ENCODE measurements around the gene DBN1. TPM values are rescaled to one million over a fixed set of nuclear protein-coding genes. Genes with fewer than 3 reads are reported as not detected.

Gene DBN1
- total and polyA plus RNA-seq, 2 donors (not counting 1 experiment from before 2014, with no cell fraction given): 96.4 to 138 TPM

DNA sequence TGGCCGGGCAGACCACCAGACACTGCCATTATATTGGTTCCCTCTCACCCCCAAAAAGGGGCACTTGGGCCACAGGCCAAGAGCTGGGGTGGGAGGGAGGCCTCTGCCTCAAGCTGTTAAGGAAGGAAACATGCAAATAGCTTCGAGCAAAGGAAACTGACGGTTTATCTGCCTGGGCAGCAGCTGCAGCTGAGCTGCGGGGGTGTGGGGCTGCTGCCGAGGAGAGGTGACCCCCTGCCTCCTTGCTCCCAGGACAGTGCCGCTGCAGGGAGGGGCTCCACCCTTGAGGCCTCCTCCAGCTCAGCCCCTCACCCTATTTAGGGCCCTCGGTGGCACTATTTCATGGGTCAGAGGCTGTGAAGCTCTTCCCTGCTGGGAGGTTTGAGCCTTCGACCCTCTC lies 35.4 kb upstream of the DBN1 start:
- DNase-seq (ENCODE audit: low read depth in 2 of 2): no peak
- H3K4me3 ChIP-seq (replicated peaks in 1 of 4; ENCODE audit: control extremely low read depth in 1 of 4, insufficient read depth in 1 of 4, low read depth in 3 of 4, low read length in 4 of 4): no peak overlapping the region
- no peak overlapping the region for H2AFZ ChIP-seq (ENCODE audit: low read length)
- no peaks in the 10 kb centered on the region for H3K9me3 ChIP-seq (ENCODE audit: control insufficient read depth, insufficient read depth, low read depth, low read length)
- H3K4me1 ChIP-seq (ENCODE audit: control insufficient read depth, extremely low read depth, insufficient read depth, low read length): no peaks in the 10 kb centered on the region
- TF ChIP-seq, protein P1, sequence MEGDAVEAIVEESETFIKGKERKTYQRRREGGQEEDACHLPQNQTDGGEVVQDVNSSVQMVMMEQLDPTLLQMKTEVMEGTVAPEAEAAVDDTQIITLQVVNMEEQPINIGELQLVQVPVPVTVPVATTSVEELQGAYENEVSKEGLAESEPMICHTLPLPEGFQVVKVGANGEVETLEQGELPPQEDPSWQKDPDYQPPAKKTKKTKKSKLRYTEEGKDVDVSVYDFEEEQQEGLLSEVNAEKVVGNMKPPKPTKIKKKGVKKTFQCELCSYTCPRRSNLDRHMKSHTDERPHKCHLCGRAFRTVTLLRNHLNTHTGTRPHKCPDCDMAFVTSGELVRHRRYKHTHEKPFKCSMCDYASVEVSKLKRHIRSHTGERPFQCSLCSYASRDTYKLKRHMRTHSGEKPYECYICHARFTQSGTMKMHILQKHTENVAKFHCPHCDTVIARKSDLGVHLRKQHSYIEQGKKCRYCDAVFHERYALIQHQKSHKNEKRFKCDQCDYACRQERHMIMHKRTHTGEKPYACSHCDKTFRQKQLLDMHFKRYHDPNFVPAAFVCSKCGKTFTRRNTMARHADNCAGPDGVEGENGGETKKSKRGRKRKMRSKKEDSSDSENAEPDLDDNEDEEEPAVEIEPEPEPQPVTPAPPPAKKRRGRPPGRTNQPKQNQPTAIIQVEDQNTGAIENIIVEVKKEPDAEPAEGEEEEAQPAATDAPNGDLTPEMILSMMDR (conservative IDR thresholded peaks at IDR 0.05 in 1 of 2, IDR thresholded peaks at IDR 0.05 in 1 of 2; ENCODE audit: low read depth in 1 of 2, low read length in 2 of 2): no peak
- no peak for TF ChIP-seq EZH2 (IDR thresholded peaks at IDR 0.05; ENCODE audit: low read length, missing control alignments)
- H3K9ac ChIP-seq (ENCODE audit: insufficient read depth, low read length): no peak overlapping the region
- H4K20me1 ChIP-seq (ENCODE audit: control insufficient read depth, extremely low read depth, insufficient read depth, low read length): no peaks in the 10 kb centered on the region
- no peaks in the 10 kb centered on the region for H3K79me2 ChIP-seq (ENCODE audit: control insufficient read depth, insufficient read depth, low read length)
- H3K27me3 ChIP-seq (ENCODE audit: control insufficient read depth, insufficient read depth, low read length): no peaks in the 10 kb centered on the region
- H3K36me3 ChIP-seq (ENCODE audit: control insufficient read depth, insufficient read depth, low read length): peaks cover 30% of the 10 kb centered on the region
- no peak overlapping the region for H3K27ac ChIP-seq (ENCODE audit: insufficient read depth, low read length)
- H3K4me2 ChIP-seq (ENCODE audit: extremely low read depth, insufficient read depth, low read length): no peak overlapping the region

DNA sequence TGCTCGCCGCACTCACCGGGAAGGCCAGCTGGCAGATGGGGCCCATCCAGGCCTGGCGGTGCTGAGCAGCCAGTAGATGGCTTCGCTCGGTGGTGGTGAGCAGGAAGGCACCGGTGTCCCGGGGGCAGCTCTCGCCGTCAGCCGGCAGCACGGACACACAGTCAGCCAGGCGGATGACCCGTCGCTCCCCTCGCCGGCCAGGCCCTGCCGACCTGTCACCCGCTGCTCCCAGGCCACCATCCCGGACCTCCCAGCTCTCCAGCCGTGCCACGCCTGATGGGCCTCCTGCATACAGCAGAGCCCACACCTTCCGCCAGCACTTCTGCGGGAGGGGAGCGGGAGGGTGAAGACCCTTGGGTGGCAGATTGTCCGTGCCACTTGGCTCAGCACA lies 34.8 kb upstream of the DBN1 start:
- H3K4me2 ChIP-seq (ENCODE audit: extremely low read depth, insufficient read depth, low read length): no peak overlapping the region
- no peaks in the 10 kb centered on the region for H3K79me2 ChIP-seq (ENCODE audit: control insufficient read depth, insufficient read depth, low read length)
- no peak overlapping the region for H3K4me3 ChIP-seq (replicated peaks in 1 of 4; ENCODE audit: control extremely low read depth in 1 of 4, insufficient read depth in 1 of 4, low read depth in 3 of 4, low read length in 4 of 4)

DNA sequence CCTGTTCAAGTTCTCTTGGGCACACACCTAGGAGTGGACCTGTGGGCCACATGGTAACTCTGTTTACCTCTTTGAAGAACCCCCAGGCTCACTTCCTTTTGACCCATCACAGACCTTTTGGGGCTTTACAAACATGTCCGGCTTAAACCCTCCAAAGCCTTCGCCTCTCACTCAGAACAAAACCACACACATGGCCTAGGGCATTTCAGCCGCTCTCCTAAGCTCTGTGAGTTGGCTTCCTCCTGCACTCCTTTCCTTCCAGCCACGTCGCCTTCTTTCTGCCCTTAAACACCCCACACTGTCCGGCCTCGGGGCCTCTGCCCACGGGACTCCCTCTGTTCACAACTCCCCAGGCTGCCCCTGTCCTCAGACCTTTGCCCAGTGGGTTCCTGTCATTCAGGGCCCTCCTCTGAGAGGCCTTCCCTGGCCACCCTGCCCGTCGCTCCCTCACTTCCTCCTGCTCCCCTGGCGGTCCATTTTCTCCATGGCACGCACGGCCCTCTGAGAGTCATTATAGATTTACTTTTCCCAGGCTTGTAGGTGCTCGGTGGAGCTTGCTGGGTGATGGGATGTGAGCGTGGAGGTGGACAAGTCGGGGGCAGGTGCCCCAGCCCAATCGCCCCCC lies 34.3 kb upstream of the DBN1 start:
- H3K4me2 ChIP-seq (ENCODE audit: extremely low read depth, insufficient read depth, low read length): no peak overlapping the region
- H3K9me3 ChIP-seq (ENCODE audit: control insufficient read depth, insufficient read depth, low read depth, low read length): no peaks in the 10 kb centered on the region
- no peak for TF ChIP-seq EZH2 (IDR thresholded peaks at IDR 0.05; ENCODE audit: low read length, missing control alignments)
- TF ChIP-seq, protein P1 (conservative IDR thresholded peaks at IDR 0.05 in 1 of 2, IDR thresholded peaks at IDR 0.05 in 1 of 2; ENCODE audit: low read depth in 1 of 2, low read length in 2 of 2): no peak
- H3K4me1 ChIP-seq (ENCODE audit: control insufficient read depth, extremely low read depth, insufficient read depth, low read length): no peaks in the 10 kb centered on the region
- no peaks in the 10 kb centered on the region for H4K20me1 ChIP-seq (ENCODE audit: control insufficient read depth, extremely low read depth, insufficient read depth, low read length)
- H3K4me3 ChIP-seq (replicated peaks in 1 of 4; ENCODE audit: control extremely low read depth in 1 of 4, insufficient read depth in 1 of 4, low read depth in 3 of 4, low read length in 4 of 4): no peak overlapping the region
- no peak for DNase-seq (ENCODE audit: low read depth in 2 of 2)
- H3K9ac ChIP-seq (ENCODE audit: insufficient read depth, low read length): no peak overlapping the region
- no peaks in the 10 kb centered on the region for H3K79me2 ChIP-seq (ENCODE audit: control insufficient read depth, insufficient read depth, low read length)
- no peak overlapping the region for H2AFZ ChIP-seq (ENCODE audit: low read length)
- H3K27ac ChIP-seq (ENCODE audit: insufficient read depth, low read length): no peak overlapping the region
- no peaks in the 10 kb centered on the region for H3K27me3 ChIP-seq (ENCODE audit: control insufficient read depth, insufficient read depth, low read length)
- peaks cover 22% of the 10 kb centered on the region for H3K36me3 ChIP-seq (ENCODE audit: control insufficient read depth, insufficient read depth, low read length)

More for the DNA sequence above, 34.8 kb upstream of the DBN1 start:
- H4K20me1 ChIP-seq (ENCODE audit: control insufficient read depth, extremely low read depth, insufficient read depth, low read length): no peaks in the 10 kb centered on the region
- no peaks in the 10 kb centered on the region for H3K27me3 ChIP-seq (ENCODE audit: control insufficient read depth, insufficient read depth, low read length)
- no peak overlapping the region for H3K9ac ChIP-seq (ENCODE audit: insufficient read depth, low read length)
- peaks cover 27% of the 10 kb centered on the region for H3K36me3 ChIP-seq (ENCODE audit: control insufficient read depth, insufficient read depth, low read length)
- TF ChIP-seq, protein P1 (conservative IDR thresholded peaks at IDR 0.05 in 1 of 2, IDR thresholded peaks at IDR 0.05 in 1 of 2; ENCODE audit: low read depth in 1 of 2, low read length in 2 of 2): no peak
- TF ChIP-seq EZH2 (IDR thresholded peaks at IDR 0.05; ENCODE audit: low read length, missing control alignments): no peak
- no peak for DNase-seq (ENCODE audit: low read depth in 2 of 2)
- H3K27ac ChIP-seq (ENCODE audit: insufficient read depth, low read length): no peak overlapping the region
- H2AFZ ChIP-seq (ENCODE audit: low read length): no peak overlapping the region
- no peaks in the 10 kb centered on the region for H3K9me3 ChIP-seq (ENCODE audit: control insufficient read depth, insufficient read depth, low read depth, low read length)
- no peaks in the 10 kb centered on the region for H3K4me1 ChIP-seq (ENCODE audit: control insufficient read depth, extremely low read depth, insufficient read depth, low read length)

All from fibroblast of lung (primary cell).